GM18517 (cell line): Measurements from ENCODE around the gene APOBEC3B.
A peak's percentile ranks its signal among the peaks of the same experiment; 100 is the strongest.
"Not testable (repeated sequence)": the region's sequence is repeated elsewhere in the genome, so short reads cannot be mapped to it uniquely, and the experiment has no call there.

Experiments
- ATAC-seq: cut with Tn5 transposase; IDR thresholded peaks from one replicate; pipeline ENCODE4 v1.9.1; 2021; ENCODE audit warnings: mild to moderate bottlenecking, moderate library complexity; ENCODE audit not compliant: unreplicated experiment

APOBEC3B gene

GRCh38 chr22:38950527-38951295, 31.4 kb upstream of the APOBEC3B start:
- ATAC-seq, result no peak

- no peak for ATAC-seq
Observed at GRCh38 chr22:38951734-38952133, 30.4 kb upstream of the APOBEC3B start.

GRCh38 chr22:38952281-38952993, 29.7 kb upstream of the APOBEC3B start:
- ATAC-seq, result no peak

GRCh38 chr22:38953091-38953490, 29.1 kb upstream of the APOBEC3B start:
- no peak for ATAC-seq

- ATAC-seq, result peak; percentile 78
Observed at GRCh38 chr22:38953577-38954413, 28.4 kb upstream of the APOBEC3B start.

GRCh38 chr22:38954414-38955043, 27.6 kb upstream of the APOBEC3B start:
- ATAC-seq, result no peak

GRCh38 chr22:38955250-38955905, 26.8 kb upstream of the APOBEC3B start:
- no peak for ATAC-seq

GRCh38 chr22:38955926-38956325, 26.2 kb upstream of the APOBEC3B start:
- ATAC-seq, result no peak

- ATAC-seq, result no peak
Observed at GRCh38 chr22:38956551-38956950, 25.6 kb upstream of the APOBEC3B start.

GRCh38 chr22:38957046-38957770, 24.9 kb upstream of the APOBEC3B start, which contains the start of gene APOBEC3A:
TSS of gene APOBEC3A (plus strand) at chr22:38957609. CDS start at chr22:38957692, 83 bp downstream.
- no peak for ATAC-seq

- ATAC-seq, result no peak
Observed at GRCh38 chr22:38957808-38958650, 24.1 kb upstream of the APOBEC3B start.

- not testable (repeated sequence) for ATAC-seq
Observed at GRCh38 chr22:38958651-38958943, 23.6 kb upstream of the APOBEC3B start.

GRCh38 chr22:38959590-38959989, 22.6 kb upstream of the APOBEC3B start:
- ATAC-seq, result no peak

GRCh38 chr22:38960673-38961072, 21.5 kb upstream of the APOBEC3B start:
- ATAC-seq, result not testable (repeated sequence)

GRCh38 chr22:38963291-38963738, 18.8 kb upstream of the APOBEC3B start:
- ATAC-seq, result not testable (repeated sequence)

GRCh38 chr22:38963872-38964271, 18.3 kb upstream of the APOBEC3B start:
- no peak for ATAC-seq

- no peak for ATAC-seq
Observed at GRCh38 chr22:38964306-38964705, 17.8 kb upstream of the APOBEC3B start.

GRCh38 chr22:38964989-38965388, 17.2 kb upstream of the APOBEC3B start:
- ATAC-seq, result no peak
